ENCODE measurements around the gene RNF44. TPM values are rescaled to one million over a fixed set of nuclear protein-coding genes. Genes with fewer than 3 reads are reported as not detected.

Gene RNF44
- total and polyA plus RNA-seq, 2 experiments from 2014 or later = 2.1 to 2.9 TPM

GRCh38 chr5:176492431-176492830 lies 44.8 kb downstream of the RNF44 start:
- no peaks in the 10 kb centered on the region for H3K9me3 ChIP-seq (ENCODE audit: low read depth)
- in situ Hi-C loops (cut with MboI) = no loop called here
- H3K4me2 ChIP-seq (ENCODE audit: unreplicated experiment) = no peak overlapping the region
- H3K27ac ChIP-seq = no peak overlapping the region
- H3K79me2 ChIP-seq (ENCODE audit: insufficient read depth) = peaks cover 31% of the 10 kb centered on the region
- no peak for TF ChIP-seq EZH2 (IDR thresholded peaks at IDR 0.05; ENCODE audit: insufficient read depth, poor library complexity, severe bottlenecking)
- no peak for TF ChIP-seq EZH2phosphoT487 (IDR thresholded peaks at IDR 0.05; ENCODE audit: insufficient read depth, low read depth)
- WGBS, 2 experiments (ENCODE audit: low coverage in 1 of 2, low lambda C conversion rate in 2 of 2, missing lambda C conversion rate in 2 of 2) = 59 to 64% methylated on average over 3 of the region's 3 CpGs
- H3F3A ChIP-seq (ENCODE audit: insufficient read depth) = 0 out of 2 replicates have a peak, but pooled peaks cover 6% of the 10 kb centered on the region
- no peak overlapping the region for H3K4me3 ChIP-seq
- no peaks in the 10 kb centered on the region for H4K20me1 ChIP-seq (ENCODE audit: insufficient read depth)
- peak; percentile 17 for DNase-seq
- H2AFZ ChIP-seq = no peak overlapping the region
- H3K9me2 ChIP-seq (ENCODE audit: insufficient read depth) = no peaks in the 10 kb centered on the region
- H3K36me3 ChIP-seq (ENCODE audit: low read depth) = peaks cover 57% of the 10 kb centered on the region
- no peak overlapping the region for H3K9ac ChIP-seq
- peaks cover 12% of the 10 kb centered on the region for H3K4me1 ChIP-seq (ENCODE audit: insufficient read depth)
- no peaks in the 10 kb centered on the region for H3K27me3 ChIP-seq (replicated peaks; ENCODE audit: insufficient read depth)

- Histone ChIP-seq H3K4me1 (ENCODE audit: insufficient read depth) (0 out of 2 replicates have a peak, but pooled peaks cover 10% of the 10 kb centered on the region), H3K9me2 (ENCODE audit: insufficient read depth) (no peaks in the 10 kb centered on the region), H3K27me3 (replicated peaks; ENCODE audit: insufficient read depth) (no peaks in the 10 kb centered on the region), H3K79me2 (ENCODE audit: insufficient read depth) (peaks cover 36% of the 10 kb centered on the region), H3K36me3 (ENCODE audit: low read depth) (peaks cover 55% of the 10 kb centered on the region), H4K20me1 (ENCODE audit: insufficient read depth) (no peaks in the 10 kb centered on the region), H2AFZ (no peak overlapping the region), H3K27ac (no peak overlapping the region), H3K4me2 (ENCODE audit: unreplicated experiment) (no peak overlapping the region), H3K4me3 (no peak overlapping the region), H3F3A (ENCODE audit: insufficient read depth) (peaks cover under 1% of the 10 kb centered on the region; the same call in 1 of the 2 replicates), H3K9me3 (ENCODE audit: low read depth) (no peaks in the 10 kb centered on the region), H3K9ac (no peak overlapping the region)
- DNase-seq = no peak
- 83 to 89% methylated on average over 8 of the region's 8 CpGs for WGBS, 2 experiments (ENCODE audit: low coverage in 1 of 2, low lambda C conversion rate in 2 of 2, missing lambda C conversion rate in 2 of 2)
- TF ChIP-seq EZH2phosphoT487 (IDR thresholded peaks at IDR 0.05; ENCODE audit: insufficient read depth, low read depth) (no peak), EZH2 (IDR thresholded peaks at IDR 0.05; ENCODE audit: insufficient read depth, poor library complexity, severe bottlenecking) (no peak)
- in situ Hi-C loops (cut with MboI) = no loop called here
These were observed 45.3 kb downstream of the RNF44 start for GRCh38 chr5:176491901-176492300.

- Histone ChIP-seq H3F3A (ENCODE audit: insufficient read depth) (no peaks in the 10 kb centered on the region; the same call in 1 of the 2 replicates), H3K4me2 (ENCODE audit: unreplicated experiment) (no peak overlapping the region), H3K36me3 (ENCODE audit: low read depth) (peaks cover 55% of the 10 kb centered on the region), H3K9ac (no peak overlapping the region), H2AFZ (no peak overlapping the region), H3K4me3 (no peak overlapping the region), H3K9me3 (ENCODE audit: low read depth) (no peaks in the 10 kb centered on the region), H3K27ac (no peak overlapping the region), H3K4me1 (ENCODE audit: insufficient read depth) (0 out of 2 replicates have a peak, but pooled peaks cover 10% of the 10 kb centered on the region), H3K27me3 (replicated peaks; ENCODE audit: insufficient read depth) (no peaks in the 10 kb centered on the region), H3K79me2 (ENCODE audit: insufficient read depth) (peaks cover 44% of the 10 kb centered on the region), H4K20me1 (ENCODE audit: insufficient read depth) (no peaks in the 10 kb centered on the region), H3K9me2 (ENCODE audit: insufficient read depth) (no peaks in the 10 kb centered on the region)
- no peak for DNase-seq
- WGBS, 2 experiments (ENCODE audit: low coverage in 1 of 2, low lambda C conversion rate in 2 of 2, missing lambda C conversion rate in 2 of 2) = 76 to 78% methylated on average over 3 of the region's 3 CpGs
- TF ChIP-seq EZH2phosphoT487 (IDR thresholded peaks at IDR 0.05; ENCODE audit: insufficient read depth, low read depth) = no peak
- in situ Hi-C loops (cut with MboI) = no loop called here
These were observed 46.1 kb downstream of the RNF44 start for GRCh38 chr5:176491101-176491502.

GRCh38 chr5:176490301-176490700 lies 46.9 kb downstream of the RNF44 start:
- no peaks in the 10 kb centered on the region for H4K20me1 ChIP-seq (ENCODE audit: insufficient read depth)
- H3K9me3 ChIP-seq (ENCODE audit: low read depth) = no peaks in the 10 kb centered on the region
- H2AFZ ChIP-seq = no peak overlapping the region
- H3K79me2 ChIP-seq (ENCODE audit: insufficient read depth) = peaks cover 51% of the 10 kb centered on the region
- H3K27me3 ChIP-seq (replicated peaks; ENCODE audit: insufficient read depth) = no peaks in the 10 kb centered on the region
- no peak overlapping the region for H3K27ac ChIP-seq
- H3F3A ChIP-seq (ENCODE audit: insufficient read depth) = no peaks in the 10 kb centered on the region; the same call in 1 of the 2 replicates
- H3K36me3 ChIP-seq (ENCODE audit: low read depth) = peaks cover 56% of the 10 kb centered on the region
- no peak overlapping the region for H3K4me2 ChIP-seq (ENCODE audit: unreplicated experiment)
- DNase-seq = no peak
- no peaks in the 10 kb centered on the region for H3K9me2 ChIP-seq (ENCODE audit: insufficient read depth)
- 87% methylated on average over 1 of the region's 1 CpG; no CpG with 5 or more reads in 1 of the 2 experiments for WGBS, 2 experiments (ENCODE audit: low coverage in 1 of 2, low lambda C conversion rate in 2 of 2, missing lambda C conversion rate in 2 of 2)
- H3K4me1 ChIP-seq (ENCODE audit: insufficient read depth) = 0 out of 2 replicates have a peak, but pooled peaks cover 10% of the 10 kb centered on the region
- in situ Hi-C loops (cut with MboI) = no loop called here
- H3K4me3 ChIP-seq = no peak overlapping the region
- H3K9ac ChIP-seq = no peak overlapping the region
- TF ChIP-seq EZH2phosphoT487 (IDR thresholded peaks at IDR 0.05; ENCODE audit: insufficient read depth, low read depth) (no peak), EZH2 (IDR thresholded peaks at IDR 0.05; ENCODE audit: insufficient read depth, poor library complexity, severe bottlenecking) (no peak)
